A172 (cell line): ENCODE data around the gene CPXM2. TPM values are rescaled to one million over a fixed set of nuclear protein-coding genes. Genes with fewer than 3 reads are reported as not detected.

Experiments
- DNase-seq: peaks from one replicate; pipeline ENCODE4 v3.0.0-alpha.2; 2015; ENCODE audit warnings: low spot score
- total RNA-seq: library from RNA; depleted of rRNA; stranded (reverse); fragments of >200 nt; shearing (Covaris generic); gene quantifications from 2 replicates; pipeline ENCODE4 v1.2.3, GENCODE V29; 2014

The CPXM2 gene
- total RNA-seq, 1 experiment from 2014 or later: not detected

GRCh38 chr10:123870260-123870659 lies 21.3 kb downstream of the CPXM2 start:
- DNase-seq: no peak

- DNase-seq: no peak
Measured at GRCh38 chr10:123869020-123869414, 22.6 kb downstream of the CPXM2 start.

- no peak for DNase-seq
Measured at GRCh38 chr10:123868038-123869019, 23.3 kb downstream of the CPXM2 start.

GRCh38 chr10:123865880-123866279 lies 25.7 kb downstream of the CPXM2 start:
- DNase-seq: no peak

- no peak for DNase-seq
Measured at GRCh38 chr10:123865350-123865749, 26.3 kb downstream of the CPXM2 start.

GRCh38 chr10:123864923-123865322 lies 26.7 kb downstream of the CPXM2 start:
- no peak for DNase-seq

GRCh38 chr10:123863721-123864482 lies 27.7 kb downstream of the CPXM2 start:
- no peak for DNase-seq

GRCh38 chr10:123863183-123863575 lies 28.4 kb downstream of the CPXM2 start:
- no peak for DNase-seq

GRCh38 chr10:123862421-123863182 lies 29.0 kb downstream of the CPXM2 start:
- DNase-seq: no peak

GRCh38 chr10:123860856-123861255 lies 30.8 kb downstream of the CPXM2 start:
- no peak for DNase-seq

GRCh38 chr10:123860209-123860608 lies 31.4 kb downstream of the CPXM2 start:
- DNase-seq: no peak

- DNase-seq: no peak
Measured at GRCh38 chr10:123859653-123860050, 32.0 kb downstream of the CPXM2 start.

GRCh38 chr10:123858907-123859652 lies 32.5 kb downstream of the CPXM2 start:
- DNase-seq: no peak

- peak; percentile 3 for DNase-seq
Measured at GRCh38 chr10:123858077-123858681, 33.4 kb downstream of the CPXM2 start.

GRCh38 chr10:123857616-123858015 lies 34.0 kb downstream of the CPXM2 start:
- no peak for DNase-seq

GRCh38 chr10:123855008-123855684 lies 36.5 kb downstream of the CPXM2 start:
- no peak for DNase-seq

GRCh38 chr10:123854498-123854897 lies 37.1 kb downstream of the CPXM2 start:
- no peak for DNase-seq

- no peak for DNase-seq
Measured at GRCh38 chr10:123854003-123854402, 37.6 kb downstream of the CPXM2 start.

- no peak for DNase-seq
Measured at GRCh38 chr10:123852411-123852951, 39.1 kb downstream of the CPXM2 start.
